COLO668 (cell line): ENCODE measurements around the gene HLA-G.
"Not testable (repeated sequence)": the region's sequence is repeated elsewhere in the genome, so short reads cannot be mapped to it uniquely, and the experiment has no call there.

Experiments
- DNase-seq: peaks from one replicate; lab custom pipeline; 2025; ENCODE audit not compliant: unreplicated experiment; lab: John Stamatoyannopoulos, UW

HLA-G gene

GRCh38 chr6:29827579-29828470 lies at the start of gene HLA-G:
Gene HLA-G (plus strand): TSS chr6:29827825. CDS start chr6:29827845, 20 bp downstream.
- DNase-seq, result no peak

- DNase-seq, result not testable (repeated sequence)
These were observed 47.5 kb upstream of the HLA-G start for GRCh38 chr6:29780019-29780698.

GRCh38 chr6:29789176-29789575 lies 38.4 kb upstream of the HLA-G start:
- no peak for DNase-seq

GRCh38 chr6:29790626-29791025 lies 37.0 kb upstream of the HLA-G start:
- DNase-seq, result no peak

GRCh38 chr6:29791162-29791561 lies 36.5 kb upstream of the HLA-G start:
- DNase-seq, result no peak

GRCh38 chr6:29791786-29792122 lies 35.9 kb upstream of the HLA-G start:
- no peak for DNase-seq

GRCh38 chr6:29792123-29793035 lies 35.2 kb upstream of the HLA-G start:
- peak; percentile 34 for DNase-seq

- no peak for DNase-seq
These were observed 34.6 kb upstream of the HLA-G start for GRCh38 chr6:29793036-29793356.

GRCh38 chr6:29793796-29794195 lies 33.8 kb upstream of the HLA-G start:
- no peak for DNase-seq

GRCh38 chr6:29796026-29796425 lies 31.6 kb upstream of the HLA-G start:
- no peak for DNase-seq

- no peak for DNase-seq
These were observed 30.5 kb upstream of the HLA-G start for GRCh38 chr6:29797135-29797534.

GRCh38 chr6:29797966-29798365 lies 29.7 kb upstream of the HLA-G start:
- no peak for DNase-seq

GRCh38 chr6:29800254-29800653 lies 27.4 kb upstream of the HLA-G start:
- no peak for DNase-seq

GRCh38 chr6:29806387-29806786 lies 21.2 kb upstream of the HLA-G start:
- DNase-seq, result no peak

- DNase-seq, result no peak
These were observed 18.4 kb upstream of the HLA-G start for GRCh38 chr6:29809249-29809648.

GRCh38 chr6:29810371-29810770 lies 17.3 kb upstream of the HLA-G start:
- DNase-seq, result no peak

GRCh38 chr6:29811377-29811776 lies 16.2 kb upstream of the HLA-G start:
- no peak for DNase-seq

- DNase-seq, result no peak
These were observed 14.6 kb upstream of the HLA-G start for GRCh38 chr6:29813066-29813465.

- no peak for DNase-seq
These were observed 13.8 kb upstream of the HLA-G start for GRCh38 chr6:29813809-29814208.

GRCh38 chr6:29814379-29815117 lies 13.1 kb upstream of the HLA-G start:
- no peak for DNase-seq
